SU-DHL-6 (cell line): ENCODE results near the gene SEC16A.

ENCODE experiments used
- CTCF ChIP-seq: fragments of 200-600 bp; sonication (generic); IDR thresholded peaks from one replicate; pipeline ENCODE4 v1.5.1; 2017; ENCODE audit warnings: antibody characterized with exemption, mild to moderate bottlenecking, low read length, moderate library complexity; ENCODE audit not compliant: insufficient read depth, poor library complexity, severe bottlenecking
- EZH2phosphoT487 ChIP-seq: fragments of 200-600 bp; sonication (generic), shearing (Covaris generic); conservative IDR thresholded peaks from 2 replicates; pipeline ENCODE4 v1.6.1; 2018; ENCODE audit warnings: mild to moderate bottlenecking, antibody characterized with exemption, low read length, moderate library complexity, mixed read lengths

- TF ChIP-seq CTCF (no peak), EZH2phosphoT487 (no peak)
Observed at GRCh38 chr9:136470356-136470755, 12.5 kb downstream of the SEC16A start.
